ENCODE results near the gene SORBS2.

GRCh38 chr4:185566425-185566824 is 245.6 kb downstream of the SORBS2 start:
- TF ChIP-seq POLR2A (IDR thresholded peaks at IDR 0.05; ENCODE audit: low read length) = no peak
- no peak for TF ChIP-seq GATA1 (IDR thresholded peaks at IDR 0.05; ENCODE audit: low read depth, low read length)

Data from erythroblast (primary cell).